ENCODE results near the gene RIPPLY2. TPM values are rescaled to one million over a fixed set of nuclear protein-coding genes. Genes with fewer than 3 reads are reported as not detected.

RIPPLY2 gene
- polyA plus RNA-seq, 1 of the 3 experiments (the other 2 are of a cell fraction) = 0.33 TPM

GRCh38 chr6:83905648-83906047 is 52.5 kb downstream of the RIPPLY2 start:
- H2AFZ ChIP-seq (ENCODE audit: low read depth) = no peak overlapping the region
- TF ChIP-seq USF2 (IDR thresholded peaks at IDR 0.05; ENCODE audit: borderline replicate concordance, low read depth, low read length) (no peak), MEF2A (IDR thresholded peaks at IDR 0.05; ENCODE audit: borderline replicate concordance, low read depth) (no peak), RAD21 (IDR thresholded peaks at IDR 0.05; ENCODE audit: low read length) (no peak), TEAD4 (IDR thresholded peaks at IDR 0.05; ENCODE audit: borderline replicate concordance, insufficient read depth) (no peak), POLR2AphosphoS5 (IDR thresholded peaks at IDR 0.05; ENCODE audit: low read depth, low read length) (no peak), RXRA (IDR thresholded peaks at IDR 0.05; ENCODE audit: borderline replicate concordance, low read depth) (no peak), JUND (IDR thresholded peaks at IDR 0.05) (no peak), RFX5 (IDR thresholded peaks at IDR 0.05; ENCODE audit: low read length) (no peak), SMC3 (IDR thresholded peaks at IDR 0.05; ENCODE audit: low read depth, low read length) (no peak), SIN3A (IDR thresholded peaks at IDR 0.05; ENCODE audit: borderline replicate concordance, low read depth, low read length) (no peak), FOXM1 (IDR thresholded peaks at IDR 0.05; ENCODE audit: low read depth) (no peak), TCF12 (IDR thresholded peaks at IDR 0.05) (no peak), IRF3 (IDR thresholded peaks at IDR 0.05; ENCODE audit: low read depth, low read length) (no peak), YY1 (IDR thresholded peaks at IDR 0.05; ENCODE audit: low read depth) (no peak), MXI1 (IDR thresholded peaks at IDR 0.05; ENCODE audit: low read depth, low read length) (no peak), FOXJ3 (CRISPR knock-in tag; IDR thresholded peaks at IDR 0.05) (no peak)
- TF ChIP-seq, protein P1, sequence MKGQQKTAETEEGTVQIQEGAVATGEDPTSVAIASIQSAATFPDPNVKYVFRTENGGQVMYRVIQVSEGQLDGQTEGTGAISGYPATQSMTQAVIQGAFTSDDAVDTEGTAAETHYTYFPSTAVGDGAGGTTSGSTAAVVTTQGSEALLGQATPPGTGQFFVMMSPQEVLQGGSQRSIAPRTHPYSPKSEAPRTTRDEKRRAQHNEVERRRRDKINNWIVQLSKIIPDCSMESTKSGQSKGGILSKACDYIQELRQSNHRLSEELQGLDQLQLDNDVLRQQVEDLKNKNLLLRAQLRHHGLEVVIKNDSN (IDR thresholded peaks at IDR 0.05; ENCODE audit: borderline replicate concordance, low read depth) = no peak
- ChIA-PET CTCF (no interaction called here), POLR2A (no interaction called here)
- no peaks in the 10 kb centered on the region; the same call in 1 of the 2 replicates for H3K9me3 ChIP-seq
- no peaks in the 10 kb centered on the region for H3K36me3 ChIP-seq (replicated peaks in 1 of 2; ENCODE audit: control insufficient read depth in 1 of 2, insufficient read depth in 2 of 2, low read length in 1 of 2)
- H3K4me3 ChIP-seq (ENCODE audit: low read depth in 2 of 2, low read length in 1 of 2) = no peak overlapping the region
- H3K9me2 ChIP-seq = no peaks in the 10 kb centered on the region
- H3K79me2 ChIP-seq (ENCODE audit: insufficient read depth) = peaks cover 23% of the 10 kb centered on the region
- no peak overlapping the region for H3K9ac ChIP-seq
- H3K4me1 ChIP-seq (ENCODE audit: control insufficient read depth in 1 of 2, insufficient read depth in 2 of 2, low read depth in 1 of 2, low read length in 1 of 2) = no peaks in the 10 kb centered on the region
- WGBS (ENCODE audit: low lambda C conversion rate) = 87% methylated on average over 4 of the region's 4 CpGs
- no peaks in the 10 kb centered on the region for H4K20me1 ChIP-seq (ENCODE audit: insufficient read depth)
- no peak overlapping the region for H3K27ac ChIP-seq (ENCODE audit: low read depth in 2 of 2, low read length in 1 of 2)
- no peaks in the 10 kb centered on the region for H3K27me3 ChIP-seq (ENCODE audit: insufficient read depth)
- no peak for DNase-seq
- peaks cover 4% of the 10 kb centered on the region for H3F3A ChIP-seq (replicated peaks; ENCODE audit: insufficient read depth)
- H3K4me2 ChIP-seq = no peak overlapping the region

Other genes starting within 250 kb of the RIPPLY2 start
- gene SNAP91, start 144.3 kb upstream of the RIPPLY2 start, polyA plus RNA-seq (2012; rRNA removed) = 0.64 and 2.0 TPM in 2 replicates
- 3.3 and 4.4 TPM in 2 replicates for gene CYB5R4, start 6.3 kb downstream of the RIPPLY2 start, polyA plus RNA-seq (2012; rRNA removed)
- 0.12 and 0.44 TPM in 2 replicates for gene MRAP2, start 180.4 kb downstream of the RIPPLY2 start, polyA plus RNA-seq (2012; rRNA removed)